Activated T-helper 2 cell treated with anti-CD3 and anti-CD28 coated beads, Interferon-gamma antibody, Interleukin-2, Interleukin-4, amounts not matched to agents 10 μg/mL and 5 μg/mL and 100 μg/mL, durations not matched to agents 14 hours and 24 hours and 36 hours (primary cell): ENCODE measurements around the gene NR2F1-AS1. TPM values are rescaled to one million over a fixed set of nuclear protein-coding genes. Genes with fewer than 3 reads are reported as not detected.

Experiments used
- DNase-seq: peaks from one replicate; pipeline ENCODE4 v3.0.0; 2021; ENCODE audit warnings: low spot score
- H3K27ac Mint-ChIP-seq: one replicate; pipeline ENCODE4 v1.8.0; 2021; ENCODE audit warnings: mixed read lengths
- H3K27me3 Mint-ChIP-seq: one replicate; pipeline ENCODE4 v1.8.0; 2021; ENCODE audit warnings: low read depth, mixed read lengths
- H3K36me3 Mint-ChIP-seq: one replicate; pipeline ENCODE4 v1.8.0; 2021; ENCODE audit warnings: low read depth, mixed read lengths
- H3K4me1 Mint-ChIP-seq: one replicate; pipeline ENCODE4 v1.8.0; 2021; ENCODE audit warnings: low read depth, mixed read lengths
- H3K4me3 Mint-ChIP-seq: one replicate; pipeline ENCODE4 v1.8.0; 2021; ENCODE audit warnings: low read depth, mild to moderate bottlenecking, moderate library complexity, mixed read lengths
- H3K9me3 Mint-ChIP-seq: one replicate; pipeline ENCODE4 v1.8.0; 2021; ENCODE audit warnings: mixed read lengths
- intact Hi-C: fragments of 100-400 bp; cut with micrococcal nuclease; formaldehyde crosslinking; loops from one replicate; pipeline ENCODE4 v1.15.1; 2023
- total RNA-seq: library from RNA; stranded (reverse); gene quantifications from 2 replicates; pipeline ENCODE4 v1.2.3, GENCODE V29; 2022

Gene NR2F1-AS1
- total RNA-seq, 1 donor from 2014 or later: not detected

DNA sequence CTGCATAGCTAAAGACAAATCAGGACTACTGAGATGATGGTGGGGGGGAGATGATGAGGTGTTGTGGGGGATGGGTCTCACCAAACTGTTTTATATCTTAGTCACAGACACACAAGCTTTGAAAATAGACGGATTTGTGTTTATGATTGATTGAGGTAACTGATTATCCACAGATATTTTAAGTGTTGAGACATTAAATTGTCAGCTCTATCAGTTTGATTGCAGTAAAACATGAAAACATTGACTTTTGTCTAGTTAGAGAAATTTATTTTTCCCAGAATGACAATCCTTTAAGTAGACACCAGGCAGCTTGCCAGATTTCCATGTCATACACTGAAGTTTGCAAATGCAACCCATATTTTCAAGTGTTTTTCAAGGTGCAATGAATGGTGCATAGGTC, 149.8 kb downstream of the NR2F1-AS1 start:
- Mint-ChIP-seq H3K9me3 (no peaks in the 10 kb centered on the region), H3K36me3 (no peaks in the 10 kb centered on the region), H3K27me3 (no peaks in the 10 kb centered on the region), H3K4me1 (no peaks in the 10 kb centered on the region), H3K4me3 (no peak overlapping the region), H3K27ac (no peak overlapping the region)
- intact Hi-C loops: no loop called here
- DNase-seq: no peak

DNA sequence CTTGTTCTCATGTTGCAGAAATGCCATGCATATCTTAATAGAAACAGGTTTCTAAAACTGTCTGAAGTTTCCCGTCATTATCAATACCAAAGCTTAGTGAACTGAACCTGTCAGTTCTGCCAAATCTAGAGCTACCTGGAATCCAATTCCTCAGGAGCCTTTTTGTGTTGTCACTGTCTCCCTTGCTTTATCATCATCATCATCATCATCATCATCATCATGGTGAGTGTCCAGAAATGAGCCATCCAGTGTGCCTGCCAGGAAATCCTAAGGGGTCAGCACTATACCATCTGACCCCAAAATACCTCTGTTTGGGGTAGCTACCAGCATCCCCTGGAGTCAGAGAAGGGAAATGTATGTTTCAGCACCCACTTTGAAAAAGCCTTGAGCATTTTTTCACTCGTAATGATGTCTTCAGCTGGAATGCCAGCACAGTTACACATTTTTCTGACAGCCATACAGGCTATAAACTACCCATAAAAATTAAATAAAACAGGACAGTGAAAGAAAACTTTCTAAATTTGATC, 150.3 kb downstream of the NR2F1-AS1 start:
- H3K9me3 Mint-ChIP-seq: no peaks in the 10 kb centered on the region
- no peak for DNase-seq
- H3K4me1 Mint-ChIP-seq: no peaks in the 10 kb centered on the region
- H3K36me3 Mint-ChIP-seq: no peaks in the 10 kb centered on the region
- no peaks in the 10 kb centered on the region for H3K27me3 Mint-ChIP-seq
- no peak overlapping the region for H3K27ac Mint-ChIP-seq
- no peak overlapping the region for H3K4me3 Mint-ChIP-seq
- intact Hi-C loops: no loop called here

DNA sequence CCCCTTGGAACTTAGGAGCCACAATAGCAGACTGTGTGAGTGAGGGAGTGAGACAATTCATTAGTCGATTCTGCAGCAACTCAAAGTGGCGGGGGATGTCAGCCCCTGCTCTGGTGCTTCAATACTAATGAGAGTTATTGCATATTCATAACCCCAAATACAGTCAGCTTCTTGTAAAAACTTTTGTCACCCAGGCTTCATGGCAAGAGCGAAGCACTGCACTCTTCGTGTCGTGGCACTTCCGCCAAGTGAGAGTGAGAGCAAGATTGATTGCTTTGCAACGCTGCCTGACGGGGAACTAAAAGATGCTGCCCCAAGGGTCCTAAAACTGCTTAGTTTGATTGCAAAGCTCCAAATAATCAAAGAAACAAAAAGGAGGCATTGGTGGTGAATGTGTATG, 150.9 kb downstream of the NR2F1-AS1 start:
- DNase-seq: no peak

DNA sequence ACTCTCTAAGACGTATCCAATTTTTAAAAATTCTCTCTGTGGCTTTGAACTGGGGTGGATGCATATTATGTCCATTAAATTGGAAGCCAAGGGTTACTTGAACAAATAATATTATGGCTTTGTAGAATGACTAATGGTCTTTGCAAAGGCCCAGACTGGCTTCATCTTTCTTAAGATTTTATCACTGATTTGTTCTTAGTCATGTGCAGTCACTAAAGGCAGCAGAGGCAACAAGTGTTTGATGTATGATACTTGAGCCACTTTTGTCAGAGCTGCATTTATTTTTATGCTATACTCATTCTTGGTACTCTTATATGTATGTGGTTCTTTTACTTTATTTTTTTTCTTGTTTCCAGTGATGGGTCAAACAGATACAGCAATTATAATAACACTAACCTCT, 152.2 kb downstream of the NR2F1-AS1 start:
- intact Hi-C loops: no loop called here
- Mint-ChIP-seq H3K4me3 (no peak overlapping the region), H3K36me3 (no peaks in the 10 kb centered on the region), H3K9me3 (no peaks in the 10 kb centered on the region), H3K27ac (no peak overlapping the region), H3K4me1 (no peaks in the 10 kb centered on the region), H3K27me3 (no peaks in the 10 kb centered on the region)
- DNase-seq: no peak

More for the DNA sequence above, 150.9 kb downstream of the NR2F1-AS1 start:
- intact Hi-C loops: no loop called here
- H3K36me3 Mint-ChIP-seq: no peaks in the 10 kb centered on the region
- H3K9me3 Mint-ChIP-seq: no peaks in the 10 kb centered on the region
- no peak overlapping the region for H3K4me3 Mint-ChIP-seq
- no peaks in the 10 kb centered on the region for H3K4me1 Mint-ChIP-seq
- H3K27me3 Mint-ChIP-seq: no peaks in the 10 kb centered on the region
- no peak overlapping the region for H3K27ac Mint-ChIP-seq

DNA sequence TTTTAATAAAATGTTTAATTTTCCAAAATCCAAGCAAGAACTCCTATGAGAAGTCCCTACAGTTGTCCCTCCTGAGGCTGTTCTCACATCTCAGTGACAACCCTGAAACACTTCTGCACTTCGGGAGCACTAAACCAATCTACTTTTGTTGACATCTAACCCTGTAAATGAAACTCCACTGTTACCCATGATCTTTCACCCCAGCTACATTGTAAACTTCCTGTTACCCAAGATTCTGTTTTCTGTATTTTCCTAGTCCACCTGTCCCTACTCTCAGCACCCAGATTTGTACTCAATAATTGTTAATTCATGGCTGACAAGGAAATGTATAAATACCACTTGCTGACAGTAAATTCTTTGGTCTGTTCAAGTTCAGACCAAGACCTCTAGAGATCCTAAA, 153.7 kb downstream of the NR2F1-AS1 start:
- H3K36me3 Mint-ChIP-seq: no peaks in the 10 kb centered on the region
- H3K9me3 Mint-ChIP-seq: no peaks in the 10 kb centered on the region
- no peak overlapping the region for H3K4me3 Mint-ChIP-seq
- intact Hi-C loops: no loop called here
- no peaks in the 10 kb centered on the region for H3K27me3 Mint-ChIP-seq
- H3K4me1 Mint-ChIP-seq: no peaks in the 10 kb centered on the region
- no peak overlapping the region for H3K27ac Mint-ChIP-seq
- DNase-seq: no peak

DNA sequence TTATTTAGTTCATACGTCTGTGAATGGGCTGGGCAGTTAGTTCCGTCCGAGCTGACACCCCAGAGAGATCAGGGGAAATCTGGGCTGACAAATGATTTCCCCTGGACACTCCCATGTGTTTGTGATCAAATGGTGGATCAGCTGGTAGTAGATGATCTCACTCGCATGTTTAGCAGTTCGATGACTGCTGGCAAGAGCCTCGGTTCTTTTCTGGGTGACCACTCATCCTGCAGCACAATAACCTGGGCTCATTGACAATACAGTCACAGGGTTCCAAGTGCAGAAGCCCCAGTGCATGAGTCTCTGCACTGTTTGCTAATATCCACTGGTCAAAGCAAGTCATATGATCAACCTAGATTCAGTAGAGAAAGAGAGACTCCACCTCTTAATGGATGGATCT, 155.9 kb downstream of the NR2F1-AS1 start:
- Mint-ChIP-seq H3K27me3 (no peaks in the 10 kb centered on the region), H3K4me1 (no peaks in the 10 kb centered on the region), H3K4me3 (no peak overlapping the region), H3K9me3 (no peaks in the 10 kb centered on the region), H3K36me3 (no peaks in the 10 kb centered on the region), H3K27ac (no peak overlapping the region)
- intact Hi-C loops: no loop called here
- DNase-seq: no peak

DNA sequence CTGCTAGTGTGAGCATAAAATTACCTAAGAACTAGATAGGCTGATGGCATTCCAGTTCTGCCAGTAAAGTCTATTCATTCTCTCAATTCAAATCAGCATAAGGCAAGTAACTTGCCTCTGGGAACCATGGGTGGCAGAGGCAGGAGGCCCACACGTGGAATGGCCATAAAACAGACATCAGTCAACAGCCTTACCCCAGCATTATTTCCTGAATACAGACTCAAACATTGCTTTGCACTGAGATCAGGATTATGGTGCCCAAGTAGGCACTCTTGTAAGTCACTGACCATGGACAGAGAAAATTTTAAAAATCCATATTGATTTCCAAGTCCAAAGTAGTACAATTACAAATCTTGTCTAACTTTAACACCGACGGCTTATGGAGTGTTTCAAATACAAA, 157.7 kb downstream of the NR2F1-AS1 start:
- H3K27ac Mint-ChIP-seq: no peak overlapping the region
- H3K4me3 Mint-ChIP-seq: no peak overlapping the region
- no peaks in the 10 kb centered on the region for H3K27me3 Mint-ChIP-seq
- no peaks in the 10 kb centered on the region for H3K36me3 Mint-ChIP-seq
- no peak for DNase-seq
- H3K9me3 Mint-ChIP-seq: no peaks in the 10 kb centered on the region
- H3K4me1 Mint-ChIP-seq: no peaks in the 10 kb centered on the region
- intact Hi-C loops: no loop called here

DNA sequence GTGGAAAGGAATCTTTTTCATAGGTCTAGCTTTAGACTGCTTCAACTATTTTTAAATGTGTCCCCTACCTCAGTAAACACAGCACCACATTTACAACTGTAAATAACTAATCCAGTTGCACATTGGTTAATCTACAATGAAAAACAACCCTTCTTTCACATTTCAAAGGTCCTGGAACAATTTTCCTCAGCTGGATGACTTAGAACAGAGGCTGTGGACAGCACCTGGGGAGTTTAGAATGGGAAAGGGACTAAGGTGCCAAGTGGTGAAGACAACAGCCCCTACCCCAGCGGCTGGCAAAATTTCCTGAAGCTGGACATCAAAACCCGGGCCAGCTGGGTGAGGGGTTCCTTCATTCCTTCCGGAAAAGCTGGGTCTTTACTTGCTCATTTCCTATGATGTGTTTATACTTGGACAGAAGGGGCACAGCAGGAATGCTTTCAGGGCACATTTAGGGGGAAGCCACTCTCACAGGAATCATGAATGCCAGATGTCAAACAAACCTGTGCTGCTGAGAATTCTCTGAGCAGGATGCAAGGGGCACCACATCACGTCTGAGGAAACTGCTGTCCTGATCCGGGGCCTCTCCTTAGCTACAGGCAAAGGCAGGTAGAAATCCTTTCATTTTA, 158.3 kb downstream of the NR2F1-AS1 start:
- H3K27ac Mint-ChIP-seq: no peak overlapping the region
- no peak for DNase-seq
- H3K9me3 Mint-ChIP-seq: no peaks in the 10 kb centered on the region
- H3K4me1 Mint-ChIP-seq: no peaks in the 10 kb centered on the region
- no peaks in the 10 kb centered on the region for H3K27me3 Mint-ChIP-seq
- intact Hi-C loops: no loop called here
- H3K36me3 Mint-ChIP-seq: no peaks in the 10 kb centered on the region
- H3K4me3 Mint-ChIP-seq: no peak overlapping the region

DNA sequence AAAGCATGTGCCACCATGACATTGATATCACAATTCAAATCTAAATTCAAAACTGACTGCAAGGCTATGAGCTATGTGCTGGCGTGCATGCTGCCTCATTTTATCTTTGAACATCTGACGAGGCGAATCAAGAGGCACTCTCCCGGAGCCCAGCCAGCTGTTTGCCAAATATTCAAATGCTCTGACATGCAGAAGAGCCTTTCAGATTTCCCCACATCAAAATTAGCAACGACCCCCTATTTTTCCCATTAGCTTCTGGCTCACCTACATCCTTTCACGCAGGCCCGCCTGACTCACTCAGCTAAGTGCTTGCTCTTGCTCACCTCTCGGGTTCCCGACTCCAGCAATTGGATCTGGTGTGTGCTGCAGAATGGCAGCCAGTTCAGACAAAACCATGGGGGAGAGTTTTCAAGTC, 159.0 kb downstream of the NR2F1-AS1 start:
- H3K4me1 Mint-ChIP-seq: no peaks in the 10 kb centered on the region
- H3K36me3 Mint-ChIP-seq: no peaks in the 10 kb centered on the region
- H3K27me3 Mint-ChIP-seq: no peaks in the 10 kb centered on the region
- intact Hi-C loops: no loop called here
- no peak overlapping the region for H3K4me3 Mint-ChIP-seq
- no peak for DNase-seq
- no peaks in the 10 kb centered on the region for H3K9me3 Mint-ChIP-seq
- no peak overlapping the region for H3K27ac Mint-ChIP-seq

DNA sequence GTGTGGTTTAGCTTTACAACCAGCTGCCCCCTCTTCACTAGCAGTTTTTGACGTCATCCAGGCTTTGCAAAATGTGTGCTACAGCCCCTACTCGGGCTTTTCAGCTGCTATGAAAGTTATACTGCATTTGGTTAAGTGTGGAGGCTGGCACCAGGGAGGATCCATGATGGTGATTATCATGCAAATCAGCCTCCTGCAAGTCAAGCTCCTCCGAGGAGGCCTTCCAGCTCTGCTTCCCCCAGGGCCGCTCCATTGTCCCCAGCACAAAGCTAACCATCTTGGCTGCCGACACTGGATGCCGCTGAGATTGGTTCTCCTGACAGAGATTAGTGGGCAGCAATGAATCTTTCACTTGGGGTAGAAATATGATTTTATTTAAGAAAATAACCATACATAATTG, 159.6 kb downstream of the NR2F1-AS1 start:
- H3K9me3 Mint-ChIP-seq: no peaks in the 10 kb centered on the region
- intact Hi-C loops: no loop called here
- no peak for DNase-seq

DNA sequence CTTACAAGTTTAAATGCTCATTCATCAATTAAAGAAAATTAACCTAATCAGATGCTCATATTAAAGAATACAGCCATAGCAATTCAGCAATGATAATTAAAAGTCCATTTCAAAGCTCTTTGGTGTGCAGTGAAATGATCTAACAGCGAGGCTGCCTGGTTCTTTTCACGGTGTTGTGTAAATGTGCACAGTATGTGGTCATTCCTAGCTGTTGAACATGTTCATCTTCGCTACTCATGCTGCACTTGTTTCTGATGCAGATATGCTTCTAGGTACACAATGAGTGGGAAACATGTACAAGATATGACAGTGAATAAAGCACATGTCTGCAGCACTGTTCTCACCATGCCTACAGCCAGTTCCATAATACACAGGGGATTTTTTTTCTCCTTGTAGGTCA, 163.5 kb downstream of the NR2F1-AS1 start:
- Mint-ChIP-seq H3K36me3 (no peaks in the 10 kb centered on the region), H3K4me1 (no peaks in the 10 kb centered on the region), H3K27ac (no peak overlapping the region), H3K4me3 (no peak overlapping the region), H3K27me3 (no peaks in the 10 kb centered on the region), H3K9me3 (no peaks in the 10 kb centered on the region)
- intact Hi-C loops: no loop called here
- no peak for DNase-seq

More for the DNA sequence above, 159.6 kb downstream of the NR2F1-AS1 start:
- Mint-ChIP-seq H3K27me3 (no peaks in the 10 kb centered on the region), H3K4me1 (no peaks in the 10 kb centered on the region), H3K4me3 (no peak overlapping the region), H3K36me3 (no peaks in the 10 kb centered on the region), H3K27ac (no peak overlapping the region)

DNA sequence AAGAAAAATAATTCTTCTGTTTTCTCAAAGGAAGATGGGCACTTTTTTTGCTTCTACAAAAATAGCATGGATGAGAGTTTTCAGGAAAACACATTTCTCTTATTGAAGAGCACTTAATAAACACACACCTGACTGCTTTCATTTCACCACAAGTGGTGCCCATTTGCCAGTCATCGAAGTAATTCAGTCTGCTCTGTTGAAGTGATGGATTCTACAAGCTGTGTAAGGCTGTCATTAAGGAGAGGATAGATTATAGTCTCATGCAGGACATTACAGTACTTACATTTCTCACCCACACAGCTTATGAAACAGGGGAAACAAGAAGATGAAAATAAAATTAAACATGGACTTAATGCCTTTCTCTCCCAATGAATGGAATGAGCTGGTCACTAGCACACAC, 165.2 kb downstream of the NR2F1-AS1 start:
- no peaks in the 10 kb centered on the region for H3K27me3 Mint-ChIP-seq
- H3K4me1 Mint-ChIP-seq: no peaks in the 10 kb centered on the region
- H3K4me3 Mint-ChIP-seq: no peak overlapping the region
- no peak overlapping the region for H3K27ac Mint-ChIP-seq
- no peaks in the 10 kb centered on the region for H3K9me3 Mint-ChIP-seq
- DNase-seq: no peak
- H3K36me3 Mint-ChIP-seq: no peaks in the 10 kb centered on the region
- intact Hi-C loops: no loop called here

DNA sequence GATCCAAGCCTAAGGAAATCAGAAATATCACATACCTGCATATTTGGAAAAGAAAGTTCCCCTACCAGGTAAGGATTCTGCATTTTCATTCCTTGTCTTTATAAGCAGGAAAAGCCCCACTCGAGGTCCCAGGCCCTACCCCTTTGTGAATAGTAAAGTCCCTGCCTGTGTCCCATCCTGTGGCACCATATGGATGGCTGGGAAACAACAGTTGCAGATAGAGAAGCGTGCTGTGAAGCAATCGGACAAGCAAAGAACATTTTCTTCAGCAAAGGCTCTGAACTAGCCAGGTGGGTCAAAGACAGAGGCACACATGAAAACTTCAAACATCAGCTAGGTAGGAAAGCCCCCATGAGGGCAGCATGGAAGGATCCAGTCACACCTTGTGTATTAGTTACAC, 169.3 kb downstream of the NR2F1-AS1 start:
- Mint-ChIP-seq H3K4me3 (no peak overlapping the region), H3K36me3 (no peaks in the 10 kb centered on the region), H3K27me3 (no peaks in the 10 kb centered on the region), H3K9me3 (no peaks in the 10 kb centered on the region), H3K4me1 (no peaks in the 10 kb centered on the region), H3K27ac (no peak overlapping the region)
- no peak for DNase-seq
- intact Hi-C loops: no loop called here

DNA sequence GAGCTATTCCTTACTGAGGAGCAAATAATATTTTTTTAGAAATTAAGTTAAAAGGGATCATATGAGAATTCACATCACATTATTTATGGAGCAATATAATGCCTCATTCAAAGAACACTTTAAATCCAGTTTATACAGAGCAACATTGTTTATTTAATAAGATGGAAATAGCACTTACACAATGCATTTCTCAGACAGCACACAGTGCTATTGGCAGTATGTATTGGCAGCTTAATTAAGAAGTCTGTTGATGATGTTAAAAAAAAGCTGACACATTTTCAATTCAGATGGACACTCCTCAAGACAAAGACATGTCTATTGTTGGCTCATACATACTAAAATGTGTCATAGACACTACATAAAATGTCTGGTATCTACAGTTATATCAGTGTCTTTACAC, 171.3 kb downstream of the NR2F1-AS1 start:
- no peak for DNase-seq
- Mint-ChIP-seq H3K36me3 (no peaks in the 10 kb centered on the region), H3K9me3 (no peaks in the 10 kb centered on the region), H3K27me3 (no peaks in the 10 kb centered on the region), H3K4me1 (no peaks in the 10 kb centered on the region), H3K4me3 (no peak overlapping the region), H3K27ac (no peak overlapping the region)
- intact Hi-C loops: no loop called here
